ENCODE results near the gene PRDM16.

Gene PRDM16

DNA sequence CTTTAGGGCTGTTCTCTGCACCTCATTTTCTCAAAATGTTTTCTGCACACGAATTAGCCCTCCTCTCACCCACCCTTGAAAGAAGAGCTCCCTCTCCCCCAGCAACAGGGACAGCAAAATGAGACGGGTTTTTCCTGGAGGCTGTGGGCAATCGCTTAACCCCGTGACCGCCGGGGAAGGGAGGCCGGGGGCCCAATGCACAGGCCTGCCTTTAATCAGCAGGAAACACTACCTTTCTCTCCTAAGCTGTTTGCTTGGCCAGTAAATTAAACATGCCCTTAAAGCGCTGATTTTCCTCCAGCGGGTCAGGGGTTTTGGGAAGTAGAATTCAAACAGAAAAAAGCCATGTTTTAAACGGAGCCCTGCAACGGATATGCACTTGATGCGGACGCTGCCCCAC is 114.4 kb downstream of the PRDM16 start:
- DNase-seq (ENCODE audit: low read depth in 2 of 2), result no peak

DNA sequence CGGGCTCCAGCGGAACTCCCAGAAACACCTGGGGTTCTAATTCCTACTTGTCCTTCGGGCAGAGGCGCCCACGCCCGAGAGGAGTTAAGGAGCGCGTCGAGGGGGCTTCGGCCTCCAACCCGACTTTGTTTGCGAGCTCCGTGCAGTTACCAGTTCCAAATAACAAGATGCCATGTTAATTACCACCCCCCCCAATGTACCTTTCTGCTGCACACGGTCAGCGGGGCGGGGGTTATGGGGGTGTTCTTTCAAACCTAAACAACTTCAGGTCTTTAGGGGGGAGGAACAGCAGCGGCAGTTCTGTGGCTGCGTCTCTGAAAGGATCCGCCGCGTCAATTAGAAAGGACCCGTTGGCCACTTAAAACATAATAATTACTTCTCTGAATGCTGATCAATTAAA is 114.8 kb downstream of the PRDM16 start:
- no peak for DNase-seq (ENCODE audit: low read depth in 2 of 2)

DNA sequence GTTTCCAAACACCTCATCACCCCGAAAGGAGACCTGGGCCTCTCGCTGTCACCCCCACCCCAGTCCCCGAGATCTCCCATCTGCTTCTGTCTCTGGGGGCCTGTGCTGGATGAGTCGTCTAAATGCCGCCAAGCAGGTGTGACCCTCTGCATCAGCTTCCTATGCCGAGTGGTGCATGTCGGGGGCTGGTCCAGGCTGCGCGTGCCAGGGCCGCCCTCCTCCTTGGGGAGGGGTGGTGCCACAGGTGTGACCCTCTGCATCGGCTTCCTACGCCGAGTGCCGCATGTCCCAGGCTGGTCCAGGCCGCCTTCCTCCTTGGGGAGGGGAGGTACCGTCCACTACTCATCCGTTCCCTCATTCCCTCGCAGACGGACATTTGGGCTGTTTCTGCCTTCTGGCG is 115.7 kb downstream of the PRDM16 start:
- DNase-seq (ENCODE audit: low read depth in 2 of 2), result no peak

DNA sequence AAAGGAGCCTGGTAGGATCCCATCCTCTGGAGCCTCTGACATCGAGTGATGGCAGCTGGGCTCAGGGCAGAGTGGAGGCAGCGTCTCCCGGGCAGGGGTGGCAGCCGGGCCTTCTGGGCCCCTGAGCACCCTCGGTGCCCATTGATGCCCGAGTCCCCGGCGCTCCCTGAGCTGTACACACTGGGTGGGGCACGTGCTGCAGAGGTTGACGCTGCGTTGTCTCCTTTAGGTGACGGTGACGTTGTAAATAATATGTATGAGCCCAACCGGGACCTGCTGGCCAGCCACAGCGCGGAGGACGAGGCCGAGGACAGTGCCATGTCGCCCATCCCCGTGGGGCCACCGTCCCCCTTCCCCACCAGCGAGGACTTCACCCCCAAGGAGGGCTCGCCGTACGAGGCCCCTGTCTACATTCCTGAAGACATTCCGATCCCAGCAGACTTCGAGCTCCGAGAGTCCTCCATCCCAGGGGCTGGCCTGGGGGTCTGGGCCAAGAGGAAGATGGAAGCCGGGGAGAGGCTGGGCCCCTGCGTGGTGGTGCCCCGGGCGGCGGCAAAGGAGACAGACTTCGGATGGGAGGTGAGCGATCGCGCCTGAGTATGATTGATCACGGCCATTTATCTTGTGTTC is 117.0 kb downstream of the PRDM16 start:
- DNase-seq (ENCODE audit: low read depth in 2 of 2), result no peak

DNA sequence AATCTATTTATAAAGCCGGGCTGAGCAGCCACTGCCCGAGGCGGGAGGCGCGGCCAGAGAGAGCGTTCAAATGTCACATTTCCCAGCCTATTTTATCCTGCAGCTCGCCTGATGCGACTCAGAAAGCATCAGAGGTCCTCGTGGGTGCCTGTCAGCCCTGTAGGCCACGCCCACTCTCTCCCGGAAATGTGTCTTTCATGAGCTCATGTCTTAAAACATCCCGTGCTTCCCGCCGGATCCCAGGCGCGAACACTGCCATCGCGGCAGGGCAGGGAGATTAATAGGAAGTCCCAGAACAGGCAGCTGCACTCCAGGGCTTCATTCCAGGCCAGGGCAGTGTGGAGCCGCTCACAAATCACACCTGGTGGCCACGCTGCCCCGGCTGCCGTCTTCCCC is 117.5 kb downstream of the PRDM16 start:
- DNase-seq (ENCODE audit: low read depth in 2 of 2), result no peak

DNA sequence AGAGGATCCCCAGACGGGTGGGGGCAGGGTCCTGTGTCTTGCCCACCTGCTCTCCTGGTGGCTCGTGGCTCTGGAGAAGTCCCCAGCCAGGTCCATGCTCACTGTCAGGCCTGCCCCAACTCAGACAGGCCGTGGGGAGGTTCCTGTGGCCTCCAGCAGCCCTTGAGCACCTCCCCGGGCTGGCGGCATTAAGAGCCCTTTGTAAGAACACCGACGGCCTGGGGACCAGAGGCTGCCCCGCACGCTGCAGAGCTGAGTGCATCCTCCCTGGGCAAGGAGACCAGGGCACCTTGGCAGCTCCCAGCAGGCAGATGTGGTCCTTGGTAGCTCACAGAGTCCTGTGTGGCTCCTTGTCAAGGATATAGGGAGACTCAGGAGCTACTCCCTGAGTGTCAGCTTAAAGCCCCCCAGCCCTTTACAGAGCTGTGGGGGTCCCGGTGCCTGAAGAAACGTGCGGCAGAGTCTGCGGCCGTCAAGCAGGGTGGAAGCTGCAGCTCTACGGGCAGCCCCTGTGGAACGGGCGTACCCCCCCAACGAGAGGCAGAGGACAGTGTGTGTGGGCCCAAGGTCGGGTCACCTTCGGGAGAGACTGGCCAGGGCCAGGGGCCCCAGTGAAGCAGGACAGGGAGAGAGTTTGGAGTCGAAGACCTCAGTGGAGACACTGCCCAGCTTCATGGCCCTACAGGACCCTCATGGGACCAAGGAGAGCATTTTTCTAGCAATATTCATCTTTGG is 118.6 kb downstream of the PRDM16 start:
- DNase-seq (ENCODE audit: low read depth in 2 of 2), result no peak

DNA sequence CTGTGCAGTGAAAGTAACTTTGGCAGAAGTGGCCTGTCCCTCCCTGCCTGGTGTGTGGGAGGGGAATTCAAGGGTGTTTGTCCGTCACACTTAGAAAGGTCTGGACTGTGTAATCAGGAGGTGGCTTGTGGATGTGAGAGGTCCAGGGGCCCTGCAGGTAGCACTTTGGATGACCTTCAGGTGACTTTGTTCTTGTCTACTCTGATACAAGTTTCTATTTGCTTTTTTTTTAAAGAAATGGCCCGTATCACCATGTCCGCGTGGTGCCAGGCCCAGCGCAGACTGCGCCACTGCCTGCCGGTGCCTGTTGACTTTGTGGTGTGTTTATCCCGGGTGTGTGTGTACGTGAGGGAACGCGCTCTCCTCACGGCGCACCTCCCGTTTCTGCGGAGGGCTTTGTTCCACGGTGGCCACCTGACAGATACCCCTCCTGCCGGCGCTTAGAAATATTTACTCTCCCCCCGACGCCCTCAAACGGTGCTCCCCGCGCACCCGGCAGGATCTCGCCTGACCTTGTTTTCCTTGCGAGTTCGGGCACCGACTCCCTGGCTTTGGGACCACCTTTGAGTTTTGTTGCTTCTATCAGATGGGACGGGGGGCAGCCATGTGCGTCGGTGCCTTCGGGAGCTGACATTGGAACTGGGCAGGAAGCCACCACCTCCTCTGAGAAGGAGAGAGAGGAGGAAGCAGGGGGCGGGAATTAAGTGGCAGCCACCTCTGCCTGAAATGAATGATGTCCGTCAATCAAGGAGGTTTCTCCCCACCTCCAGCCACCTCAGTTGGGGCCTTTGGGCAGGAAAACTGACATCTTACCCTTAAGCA is 119.4 kb downstream of the PRDM16 start:
- no peak for DNase-seq (ENCODE audit: low read depth in 2 of 2)

DNA sequence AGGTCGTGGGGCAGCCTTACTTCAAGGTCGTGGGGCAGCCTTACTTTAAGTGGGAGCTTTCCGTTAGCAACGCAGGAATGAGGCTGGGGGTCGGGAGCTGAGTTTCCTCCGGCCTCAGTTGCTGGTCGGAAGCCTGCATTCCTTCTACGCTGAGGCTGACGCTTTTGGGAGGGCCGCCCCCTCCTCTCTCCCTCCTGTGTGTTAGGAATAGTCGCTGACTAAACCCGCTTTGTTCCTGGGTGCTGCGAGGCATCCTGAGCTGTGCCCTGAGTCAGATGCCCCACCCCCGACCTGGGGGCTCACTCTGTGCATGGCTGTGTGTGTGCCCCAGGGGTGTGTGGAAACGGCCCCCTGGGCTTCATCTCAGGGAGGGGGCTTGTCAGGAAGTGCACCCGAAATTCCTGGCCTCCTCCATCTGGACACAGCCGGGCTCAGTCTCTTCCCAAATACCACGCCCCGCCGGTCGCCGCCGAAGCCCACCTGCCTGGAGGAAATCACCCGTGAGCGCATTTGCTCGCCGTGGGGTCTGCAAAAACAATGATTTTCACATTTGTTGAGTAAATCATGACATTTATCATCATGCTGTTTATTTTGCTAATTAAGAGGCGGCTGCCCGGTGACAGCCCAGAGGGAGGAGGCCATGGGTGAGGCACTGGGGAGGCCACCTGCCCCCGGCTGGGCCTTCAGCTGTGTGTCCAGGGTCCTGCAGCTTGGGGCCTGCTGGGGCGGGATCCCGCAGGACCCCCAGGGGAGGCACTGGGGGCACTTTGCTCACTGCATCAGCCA is 121.4 kb downstream of the PRDM16 start:
- DNase-seq (ENCODE audit: low read depth in 2 of 2), result no peak

DNA sequence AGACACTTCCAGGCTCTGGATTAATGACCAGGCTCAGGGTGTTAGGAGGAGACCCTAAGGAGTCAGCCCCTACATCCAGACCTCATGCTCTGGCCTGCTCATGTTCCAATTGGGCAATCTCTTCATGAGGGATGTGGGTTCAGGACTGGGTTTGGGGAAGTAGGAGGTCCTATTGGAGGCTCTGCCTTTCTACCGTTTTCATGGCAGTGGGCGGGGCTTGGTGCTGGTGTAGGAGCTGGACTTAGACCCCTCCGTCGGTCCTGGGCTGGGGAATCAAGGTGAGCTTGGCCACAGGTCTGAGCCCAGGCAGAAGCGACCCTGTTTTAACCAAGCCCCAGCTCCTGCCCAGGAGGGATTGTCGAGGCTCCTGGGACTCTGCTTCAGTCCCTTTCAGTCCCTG is 123.4 kb downstream of the PRDM16 start:
- no peak for DNase-seq (ENCODE audit: low read depth in 2 of 2)

DNA sequence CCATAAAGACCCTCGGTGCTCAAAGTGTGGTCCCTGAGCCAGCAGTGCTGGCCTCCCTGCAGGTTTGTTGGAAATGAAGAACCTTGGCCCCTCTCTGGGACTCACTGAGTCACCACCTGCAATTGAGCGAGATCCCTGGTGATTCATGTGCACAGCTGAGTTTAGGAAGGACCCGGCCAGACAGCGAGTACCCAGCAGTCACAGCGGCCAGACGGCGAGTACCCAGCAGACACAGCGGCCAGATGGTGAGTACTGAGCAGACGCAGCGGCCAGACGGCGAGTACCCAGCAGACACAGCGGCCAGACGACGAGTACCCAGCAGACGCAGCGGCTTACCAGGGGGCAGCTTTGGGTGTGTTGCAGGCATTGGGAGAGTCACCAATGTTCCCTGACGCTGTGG is 123.8 kb downstream of the PRDM16 start:
- DNase-seq (ENCODE audit: low read depth in 2 of 2), result no peak

DNA sequence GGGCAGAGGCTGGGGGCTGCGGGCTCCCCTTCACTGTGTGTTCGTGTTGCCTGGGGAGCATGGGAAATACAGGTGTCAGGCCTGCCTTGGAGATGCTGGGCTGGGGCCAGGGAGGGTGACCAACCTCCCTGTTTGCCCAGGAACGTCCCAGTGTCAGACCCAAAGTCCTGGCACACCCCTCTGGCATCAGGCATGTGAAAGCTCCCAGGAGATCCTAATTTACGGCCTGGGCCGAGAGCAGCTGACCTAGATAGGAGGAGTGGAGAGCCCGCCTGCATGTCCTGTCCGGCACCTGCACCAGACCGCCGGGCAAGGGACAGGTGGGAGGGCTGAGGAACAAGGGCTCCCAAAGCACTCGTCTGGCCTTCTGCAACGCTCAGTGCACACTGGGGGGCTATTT is 124.8 kb downstream of the PRDM16 start:
- no peak for DNase-seq (ENCODE audit: low read depth in 2 of 2)

DNA sequence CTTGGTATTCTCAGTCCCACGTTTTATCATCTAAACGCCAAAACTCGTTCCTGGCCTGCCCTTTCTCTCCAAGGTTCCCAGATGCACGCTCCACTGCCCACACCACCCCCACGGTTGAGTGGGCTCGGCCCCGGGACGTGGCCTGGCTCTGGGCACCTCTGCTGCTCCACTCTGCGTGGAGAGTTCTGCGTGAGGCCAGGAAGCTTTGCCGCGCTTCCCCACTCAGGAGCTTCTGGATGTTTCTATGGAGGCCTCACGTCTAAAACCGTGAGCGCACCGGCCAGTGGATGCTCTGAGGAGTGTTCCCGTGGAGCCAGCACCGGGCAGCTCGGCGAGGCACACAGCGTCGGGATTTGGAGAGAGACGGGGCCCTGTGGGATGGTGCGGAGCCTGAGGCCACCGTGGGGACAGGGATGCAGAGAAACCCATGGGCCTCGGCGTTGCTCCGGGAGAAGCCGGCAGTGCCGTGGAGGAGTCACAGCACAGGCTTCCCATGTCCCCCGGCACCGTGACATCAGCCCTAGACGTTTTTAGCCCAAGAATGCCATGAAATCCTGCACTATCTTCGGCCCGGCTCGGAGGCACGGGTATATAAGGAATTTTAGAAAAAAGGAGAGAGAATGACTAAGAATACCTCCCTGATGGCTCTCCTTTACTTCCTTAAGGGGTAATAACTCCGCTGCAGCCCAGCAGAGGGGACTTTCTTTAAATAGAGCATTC is 125.9 kb downstream of the PRDM16 start:
- no peak for DNase-seq (ENCODE audit: low read depth in 2 of 2)

DNA sequence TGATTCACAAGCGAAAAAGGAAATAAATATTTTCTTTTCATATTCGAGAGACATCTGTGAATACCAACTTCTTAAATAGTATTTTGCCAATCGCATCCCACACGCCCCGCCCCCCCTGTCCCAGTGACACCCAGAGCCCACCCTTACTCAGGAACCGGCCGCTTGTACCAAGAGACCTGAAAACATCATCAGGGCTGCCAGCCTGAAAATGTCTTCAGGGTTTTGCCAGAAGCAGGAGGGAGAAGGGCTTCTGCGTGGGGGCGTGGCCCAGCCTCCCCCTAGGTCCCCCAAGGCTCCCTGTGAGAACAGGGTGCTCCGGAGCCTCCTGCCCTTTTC is 126.4 kb downstream of the PRDM16 start:
- no peak for DNase-seq (ENCODE audit: low read depth in 2 of 2)

DNA sequence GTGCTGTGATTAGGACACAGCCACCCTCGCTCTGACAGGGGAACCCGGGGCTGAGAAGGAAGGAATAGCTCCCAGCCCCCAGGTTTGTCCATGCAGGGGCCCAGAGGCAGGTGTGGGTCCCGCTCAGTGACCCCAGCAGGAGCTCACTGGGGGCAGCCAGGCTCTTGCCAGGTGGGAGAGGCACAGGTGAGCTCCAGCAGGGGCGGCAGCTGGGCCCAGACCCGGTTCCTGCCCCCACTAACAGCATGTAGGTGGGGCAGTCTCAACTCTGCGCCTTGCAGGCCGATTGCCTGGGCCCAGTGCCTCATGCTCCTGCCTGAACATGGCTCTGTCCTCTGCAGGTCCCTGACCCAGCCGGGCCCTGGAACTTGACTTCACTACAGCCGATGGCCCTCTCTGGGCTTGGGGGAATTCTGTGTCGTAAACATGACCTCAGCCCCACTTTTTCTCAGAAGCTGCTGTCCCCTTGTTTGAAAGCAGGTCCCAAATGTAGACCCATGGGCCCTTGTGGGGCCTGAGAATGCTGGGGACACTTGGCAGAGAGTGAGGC is 127.0 kb downstream of the PRDM16 start:
- DNase-seq (ENCODE audit: low read depth in 2 of 2), result no peak

DNA sequence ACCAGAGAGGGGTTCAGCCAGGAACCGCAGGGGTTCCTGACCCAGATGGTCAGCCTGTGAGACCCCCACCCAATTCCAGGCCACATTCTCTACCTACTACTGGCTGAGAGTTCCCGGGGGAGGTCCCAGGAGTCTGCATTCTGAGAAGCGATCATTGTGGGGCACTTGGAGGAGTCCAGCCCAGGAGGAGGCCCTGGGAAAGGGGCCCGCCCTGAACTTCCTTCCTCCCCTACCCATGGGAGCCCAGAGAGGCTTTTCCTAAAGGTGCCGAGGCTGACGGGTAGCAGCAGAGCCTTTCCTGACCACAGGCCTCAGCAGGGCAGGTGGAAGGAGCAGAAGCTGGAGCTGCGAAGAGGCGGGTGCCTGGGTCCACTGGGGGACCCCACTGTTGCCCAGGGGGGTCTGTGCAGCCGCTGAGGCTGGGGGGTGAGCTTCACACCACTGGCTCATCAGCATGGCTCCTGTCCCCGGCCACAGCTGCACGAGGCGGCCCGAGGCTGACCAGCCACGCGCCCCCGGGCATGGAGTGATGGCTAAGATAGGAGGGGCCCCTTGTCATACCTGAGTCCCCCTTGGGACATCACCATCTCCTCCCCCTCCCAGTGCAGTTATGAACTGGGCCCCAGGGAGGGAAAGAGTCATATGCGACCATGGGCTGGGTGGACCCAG is 127.7 kb downstream of the PRDM16 start:
- no peak for DNase-seq (ENCODE audit: low read depth in 2 of 2)

DNA sequence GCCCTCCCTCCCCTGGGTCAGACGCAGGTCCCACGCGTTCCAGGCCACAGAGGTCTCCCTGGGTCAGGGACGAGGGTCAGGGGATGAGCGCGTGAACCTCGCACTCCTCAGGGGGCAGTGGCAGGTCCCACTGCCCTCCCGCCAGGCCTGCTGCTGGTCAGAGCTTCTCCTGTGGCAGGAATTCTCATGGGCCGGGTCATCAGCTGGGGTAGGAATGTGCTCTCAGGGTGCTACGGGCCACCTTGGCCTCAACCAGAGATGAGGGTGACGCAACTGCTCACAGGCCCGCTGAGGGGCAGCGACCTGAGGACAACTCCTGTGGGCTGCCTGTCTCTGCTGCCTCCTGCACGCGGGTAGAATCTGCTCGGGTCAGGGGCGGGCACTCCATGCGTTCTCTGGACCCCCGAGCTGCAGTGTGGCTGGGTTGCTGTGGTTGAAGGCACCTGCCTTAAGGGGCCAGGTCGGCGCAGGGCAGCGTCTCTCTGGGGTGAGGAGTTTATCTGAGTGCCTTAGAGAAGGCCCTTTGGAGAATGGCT is 128.8 kb downstream of the PRDM16 start:
- DNase-seq (ENCODE audit: low read depth in 2 of 2), result no peak

DNA sequence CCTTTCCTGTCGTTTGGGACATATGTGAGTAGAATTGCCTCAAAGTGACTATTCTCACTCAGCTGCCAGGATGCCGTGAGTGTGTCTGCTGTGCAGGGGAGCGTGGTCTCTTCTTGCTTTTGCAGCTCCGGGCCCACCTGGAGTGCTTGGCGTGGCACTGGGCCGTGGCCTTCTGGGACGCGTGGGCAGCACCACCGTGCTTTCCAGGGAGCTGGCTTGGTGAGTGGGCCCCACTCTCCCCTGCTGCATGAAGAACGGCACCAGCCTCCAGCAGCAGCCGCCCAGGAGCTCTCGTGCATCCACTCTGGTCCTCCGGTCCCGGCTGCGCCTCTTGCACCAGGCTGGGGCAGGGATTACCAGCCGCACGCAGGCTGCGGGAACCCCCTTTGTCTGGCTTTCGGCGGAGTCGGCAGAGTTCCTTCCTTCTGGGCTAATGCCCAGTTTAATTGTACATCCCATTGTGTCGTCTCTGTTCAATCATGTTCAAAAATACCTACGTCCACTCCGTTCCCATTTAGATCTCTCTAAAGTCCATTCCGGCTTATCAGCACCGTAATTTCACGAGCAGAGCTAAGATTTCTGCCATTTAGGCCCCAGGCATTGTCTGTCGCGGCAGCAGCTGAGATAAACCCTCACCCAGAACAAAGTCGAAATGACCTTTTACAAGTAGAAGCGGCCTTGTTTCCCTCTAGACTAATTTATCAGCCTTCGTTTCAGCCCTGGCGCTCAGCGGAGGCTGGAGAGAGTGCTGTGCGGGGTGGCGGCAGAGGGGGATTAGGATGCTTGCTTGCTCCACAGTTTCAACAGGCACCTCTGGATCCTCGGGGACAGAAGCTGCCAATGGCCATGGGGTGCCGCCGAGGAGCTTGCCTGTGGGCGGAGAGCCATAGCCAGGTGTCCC is 129.6 kb downstream of the PRDM16 start:
- DNase-seq (ENCODE audit: low read depth in 2 of 2), result no peak

DNA sequence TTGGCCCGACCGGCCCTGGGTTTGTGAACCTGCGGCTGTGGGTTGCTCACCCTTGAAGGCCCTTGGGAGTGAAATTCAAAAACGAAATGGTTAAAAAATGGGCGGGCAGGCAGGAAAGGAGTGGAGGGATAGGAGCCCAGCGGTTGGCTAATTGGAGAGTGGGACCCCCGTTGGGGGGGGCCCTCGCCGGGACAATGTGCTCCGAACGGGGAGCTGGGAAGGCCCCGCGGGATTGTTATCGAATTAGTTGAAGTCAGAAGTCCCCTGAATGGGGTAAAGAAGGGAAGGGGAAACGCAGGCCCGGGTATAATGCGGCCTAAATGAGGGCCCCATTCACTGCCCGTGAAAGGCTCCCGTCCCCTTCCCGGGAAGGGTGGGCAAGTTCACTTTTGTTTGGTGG is 135.7 kb downstream of the PRDM16 start:
- DNase-seq (ENCODE audit: low read depth in 2 of 2), result no peak

DNA sequence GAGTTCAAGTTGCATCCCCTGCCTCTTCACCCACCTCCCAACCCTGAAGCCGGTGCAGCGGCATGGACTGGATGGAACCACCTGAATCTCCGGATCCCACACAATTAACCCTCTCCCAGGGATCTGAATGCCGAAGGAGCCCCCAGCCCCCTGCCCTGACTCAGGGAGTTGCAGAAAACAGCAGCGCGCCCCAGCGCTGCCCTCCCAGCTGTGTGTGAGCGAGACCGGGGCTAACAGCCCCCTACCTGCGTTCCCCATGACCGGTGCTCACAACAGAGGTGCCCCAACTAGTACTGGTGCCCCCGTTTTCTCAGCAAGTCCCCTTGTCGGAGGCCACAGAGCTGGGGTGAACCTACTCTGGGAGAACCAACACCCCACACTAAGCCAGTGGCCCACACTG is 136.8 kb downstream of the PRDM16 start:
- DNase-seq (ENCODE audit: low read depth in 2 of 2), result no peak

Data from stimulated activated CD8-positive, alpha-beta memory T cell treated with anti-CD3 and anti-CD28 coated beads, Interleukin-7, amount 100 ng/mL, for 4 hours (primary cell).